Hematopoietic multipotent progenitor cell treated with erythropoietin and hydrocortisone succinate and interleukin-3 and kit ligand, for 8 days (in vitro differentiated cells): ENCODE data around the gene KIF13A.
"Not testable (repeated sequence)": the region's sequence is repeated elsewhere in the genome, so short reads cannot be mapped to it uniquely, and the experiment has no call there.

ENCODE experiments used
- DNase-seq: peaks from one replicate; pipeline ENCODE4 v3.0.0-alpha.2; 2015

KIF13A gene

GRCh38 chr6:17894191-17894590, 93.2 kb downstream of the KIF13A start:
- DNase-seq: no peak

DNA sequence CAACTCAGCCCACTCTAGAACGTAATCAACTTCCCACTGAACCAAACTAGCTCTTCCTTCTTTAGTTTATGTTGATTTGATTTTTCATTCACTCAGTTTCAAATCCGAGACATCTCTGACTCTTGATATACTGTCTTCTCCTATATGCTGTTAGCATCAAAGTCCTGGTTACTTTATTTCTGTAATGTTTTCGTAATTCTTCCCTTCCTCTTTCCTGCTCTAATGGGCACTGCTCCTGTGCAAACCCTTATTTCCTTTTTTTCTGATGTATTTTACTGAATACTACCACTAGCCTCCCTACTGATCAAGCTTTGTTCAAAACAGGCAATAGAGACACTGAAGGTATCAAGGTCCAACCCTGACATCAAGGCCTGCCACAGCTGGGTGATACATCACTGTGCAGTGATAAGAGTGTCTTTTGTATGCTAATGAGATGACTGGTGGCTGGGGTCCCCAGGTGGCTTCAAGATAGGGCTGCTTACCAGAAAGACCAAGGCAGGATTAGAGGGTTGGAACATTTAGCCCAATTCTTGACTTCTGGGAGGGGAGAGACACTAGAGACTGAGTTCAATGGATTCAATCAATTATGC, 95.2 kb downstream of the KIF13A start:
- peak; percentile 76 for DNase-seq

DNA sequence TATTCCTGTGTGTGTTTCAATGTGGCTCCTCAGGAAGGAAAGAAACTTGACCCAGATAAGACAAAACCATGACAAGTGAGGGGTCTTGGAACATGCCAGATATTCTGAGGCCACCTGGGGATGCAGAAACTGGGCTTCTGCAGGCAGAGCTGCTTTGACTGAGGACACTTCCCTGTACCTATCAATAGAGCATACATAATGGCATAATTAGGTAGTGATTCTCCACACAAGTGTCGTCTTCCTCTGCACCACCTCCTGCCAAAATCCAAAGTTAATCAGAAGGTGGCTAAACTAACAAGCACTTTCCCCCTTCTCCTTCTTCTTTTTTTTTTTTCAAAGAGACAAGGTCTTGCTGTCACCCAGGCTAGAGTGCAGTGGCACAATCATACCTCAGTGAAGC, 97.1 kb downstream of the KIF13A start:
- DNase-seq: no peak

DNA sequence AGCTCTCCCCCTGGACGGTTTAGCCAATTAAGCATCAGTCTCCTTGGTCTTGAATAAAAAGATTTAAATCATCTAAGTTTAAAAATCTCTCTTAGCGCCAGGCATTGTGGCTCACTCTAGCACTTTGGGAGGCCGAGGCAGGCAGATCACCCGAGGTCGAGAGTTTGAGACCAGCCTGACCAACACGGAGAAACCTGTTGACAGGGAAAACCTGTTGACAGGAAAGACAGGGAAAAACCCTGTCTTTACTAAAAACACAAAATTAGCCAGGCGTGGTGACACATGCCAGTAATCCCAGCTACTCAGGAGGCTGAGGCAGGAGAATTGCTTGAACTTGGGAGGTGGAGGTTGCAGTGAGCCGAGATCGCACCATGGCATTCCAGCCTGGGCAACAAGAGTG, 97.7 kb downstream of the KIF13A start:
- DNase-seq: not testable (repeated sequence)

GRCh38 chr6:17886891-17887290, 100.5 kb downstream of the KIF13A start:
- DNase-seq: no peak

DNA sequence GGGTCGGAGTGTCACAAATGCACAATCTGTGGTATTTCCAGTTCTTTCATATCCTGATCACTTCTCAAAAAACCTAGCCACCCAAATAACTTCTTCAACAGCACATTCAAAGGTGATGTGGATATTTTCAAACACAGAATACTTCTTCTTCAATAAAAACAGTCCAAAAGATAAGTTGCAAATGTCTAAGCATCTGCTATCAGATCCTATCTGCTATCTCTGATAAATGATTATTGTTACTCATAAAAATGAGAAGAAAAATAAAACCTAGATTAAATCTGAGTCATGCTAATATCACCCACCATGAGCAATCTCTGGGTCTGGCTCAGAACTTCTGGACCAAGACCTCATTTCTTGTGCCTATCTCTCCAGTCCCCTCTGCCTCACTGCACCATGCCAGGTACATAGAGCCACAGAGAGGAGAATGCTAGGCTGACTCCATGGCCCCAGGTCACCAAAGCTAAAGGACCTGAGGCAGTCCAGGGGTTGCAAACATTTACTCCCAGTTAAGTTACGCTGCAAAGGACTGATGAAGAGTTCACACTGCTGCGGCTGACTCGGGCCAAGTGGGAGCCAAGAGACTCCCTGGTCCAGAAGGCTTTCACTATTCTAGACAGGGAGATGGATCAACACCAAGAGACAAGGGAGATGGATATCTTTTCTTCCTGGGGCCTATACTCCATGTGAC, 101.4 kb downstream of the KIF13A start:
- DNase-seq: no peak

- DNase-seq: peak; percentile 57
Observed at GRCh38 chr6:17884498-17885478, 102.6 kb downstream of the KIF13A start.

DNA sequence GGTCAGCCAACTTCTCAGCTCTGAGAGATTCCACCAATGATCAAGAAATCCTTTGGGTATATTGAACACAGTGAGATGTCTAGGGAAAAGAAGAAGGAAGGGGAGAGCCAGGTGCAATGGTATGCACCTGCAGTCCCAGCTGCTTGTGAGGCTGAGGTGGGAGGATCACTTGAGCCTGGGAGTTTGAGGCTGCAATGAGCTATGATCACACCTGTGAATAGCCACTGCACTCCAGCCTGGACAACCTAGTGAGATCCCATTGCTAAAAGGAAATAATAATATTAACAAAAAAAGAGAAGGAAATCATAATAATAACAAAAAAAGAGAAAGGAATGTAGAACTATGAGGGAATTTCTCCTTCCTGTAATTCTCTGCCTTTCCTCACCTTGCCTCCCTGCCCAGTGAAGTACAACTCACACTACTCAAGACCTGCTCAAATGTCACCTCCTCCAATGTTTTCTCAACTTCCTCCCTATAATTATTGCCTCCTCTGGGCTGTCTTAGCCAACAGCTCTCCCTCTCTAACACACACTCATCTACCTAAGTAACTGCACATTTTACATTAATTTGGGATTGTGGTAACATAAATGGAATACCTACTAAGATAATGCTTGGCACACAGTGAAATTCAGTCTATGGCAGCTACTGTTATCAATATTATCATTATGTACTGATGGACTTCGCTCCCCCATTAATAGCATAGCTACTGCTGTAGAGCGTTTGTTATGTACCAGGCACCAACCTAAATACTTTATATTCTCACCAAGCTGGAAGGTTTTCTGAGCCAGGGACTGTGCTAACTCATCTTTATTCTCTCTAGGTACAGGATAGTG, 103.6 kb downstream of the KIF13A start:
- DNase-seq: no peak

DNA sequence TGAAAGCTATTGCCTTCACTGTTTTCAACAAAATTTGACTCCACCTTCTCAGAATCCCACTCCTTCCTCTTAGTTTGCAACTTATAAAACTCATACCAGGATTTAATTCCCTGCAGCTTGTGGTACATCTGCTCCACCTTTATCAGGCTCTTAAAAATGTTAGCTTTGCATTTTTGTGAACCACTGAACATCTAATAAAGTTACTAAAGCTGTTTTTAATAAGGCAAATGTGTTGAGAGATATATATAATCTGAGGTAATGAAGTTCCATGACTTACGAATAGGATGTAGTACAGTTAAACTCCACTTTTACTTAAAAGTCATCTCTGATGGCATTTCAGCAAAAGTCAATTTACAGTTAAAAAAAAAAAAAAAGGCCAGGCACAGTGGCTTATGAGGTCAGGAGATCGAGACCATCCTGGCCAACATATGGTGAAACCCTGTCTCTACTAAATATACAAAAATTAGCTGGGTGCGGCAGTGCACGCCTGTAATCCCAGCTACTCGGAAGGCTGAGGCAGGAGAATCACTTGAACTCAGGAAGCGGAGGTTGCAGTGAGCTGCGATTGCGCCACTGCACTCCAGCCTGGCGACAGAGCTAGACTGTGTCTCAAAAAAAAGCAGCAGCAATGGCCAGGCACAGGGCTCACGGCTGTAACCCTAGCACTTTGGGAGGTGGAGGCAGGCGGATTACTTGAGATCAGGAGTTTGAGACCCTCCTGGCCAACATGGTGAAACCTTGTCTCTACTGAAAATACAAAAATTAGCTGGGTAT, 106.2 kb downstream of the KIF13A start:
- no peak for DNase-seq

- no peak for DNase-seq
Observed at GRCh38 chr6:17879184-17879583, 108.3 kb downstream of the KIF13A start.

DNA sequence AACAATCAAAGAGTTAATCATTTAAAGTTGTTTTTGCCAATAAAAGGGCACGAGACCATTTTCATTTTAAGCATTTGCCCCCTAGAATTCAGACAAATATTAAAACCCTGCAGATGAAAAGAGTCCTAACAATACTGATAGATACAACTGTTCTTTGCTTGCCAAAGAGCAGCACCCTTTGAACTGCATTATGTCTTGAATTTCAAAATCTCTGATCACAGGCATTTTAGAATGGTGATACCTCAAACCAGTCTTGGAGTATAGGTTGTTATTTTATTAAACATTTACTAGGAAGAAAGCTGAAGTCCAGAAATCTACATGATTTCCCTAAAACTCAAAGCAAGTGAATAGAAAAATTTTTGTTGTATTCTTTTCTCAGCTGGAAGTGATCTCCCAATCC, 108.7 kb downstream of the KIF13A start:
- no peak for DNase-seq

GRCh38 chr6:17877895-17878440, 109.5 kb downstream of the KIF13A start:
- no peak for DNase-seq

DNA sequence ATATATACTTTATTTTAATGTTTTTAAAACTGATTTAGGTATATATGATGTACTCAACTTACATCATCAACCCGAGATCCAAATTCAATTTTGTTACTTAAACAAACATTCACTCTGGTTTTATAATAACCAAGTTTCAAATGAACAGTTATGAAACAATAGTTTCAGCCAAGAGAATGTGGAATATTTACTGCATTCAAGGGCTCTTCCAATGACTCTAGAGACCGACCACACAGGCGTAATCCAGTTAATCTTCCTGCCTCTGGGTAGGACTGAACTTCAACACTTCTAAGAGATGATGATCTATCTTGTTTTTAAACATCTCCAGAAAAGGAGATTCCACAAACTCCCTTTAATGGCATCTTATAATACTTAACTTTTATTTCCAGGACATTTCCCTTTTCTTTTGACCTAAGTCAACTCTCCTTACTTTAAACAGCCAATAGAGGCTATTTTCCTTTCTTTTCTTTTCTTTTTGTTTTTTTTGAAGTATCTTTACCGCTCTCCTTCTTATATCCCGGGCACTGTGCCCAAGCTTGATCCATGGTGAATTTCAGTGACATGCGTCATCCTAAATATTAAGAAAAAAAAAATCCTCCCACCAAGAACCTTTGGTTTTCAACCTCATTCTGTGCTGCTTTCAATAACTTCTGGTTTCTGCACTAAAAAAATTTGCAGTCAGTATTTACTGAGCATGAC, 110.1 kb downstream of the KIF13A start:
- no peak for DNase-seq

GRCh38 chr6:17874753-17875152, 112.7 kb downstream of the KIF13A start:
- DNase-seq: no peak

- no peak for DNase-seq
Observed at GRCh38 chr6:17872908-17873307, 114.5 kb downstream of the KIF13A start.

GRCh38 chr6:17871836-17872235, 115.6 kb downstream of the KIF13A start:
- no peak for DNase-seq

DNA sequence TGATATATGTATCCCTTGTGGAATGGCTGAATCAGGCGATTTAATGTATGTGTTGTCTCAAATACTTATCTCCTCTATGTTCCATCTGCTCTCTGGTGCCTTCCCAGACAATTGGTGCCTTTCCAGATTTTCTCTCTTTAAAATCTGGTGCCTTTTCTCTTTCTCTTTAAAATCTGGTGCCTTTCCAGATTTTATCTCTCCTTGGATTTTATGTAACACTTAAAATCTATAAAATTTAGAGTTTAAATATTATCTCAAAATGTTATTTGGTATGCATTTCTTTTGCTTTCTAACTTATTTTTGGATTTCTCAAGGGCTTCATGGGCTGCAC, 116.3 kb downstream of the KIF13A start:
- no peak for DNase-seq

DNA sequence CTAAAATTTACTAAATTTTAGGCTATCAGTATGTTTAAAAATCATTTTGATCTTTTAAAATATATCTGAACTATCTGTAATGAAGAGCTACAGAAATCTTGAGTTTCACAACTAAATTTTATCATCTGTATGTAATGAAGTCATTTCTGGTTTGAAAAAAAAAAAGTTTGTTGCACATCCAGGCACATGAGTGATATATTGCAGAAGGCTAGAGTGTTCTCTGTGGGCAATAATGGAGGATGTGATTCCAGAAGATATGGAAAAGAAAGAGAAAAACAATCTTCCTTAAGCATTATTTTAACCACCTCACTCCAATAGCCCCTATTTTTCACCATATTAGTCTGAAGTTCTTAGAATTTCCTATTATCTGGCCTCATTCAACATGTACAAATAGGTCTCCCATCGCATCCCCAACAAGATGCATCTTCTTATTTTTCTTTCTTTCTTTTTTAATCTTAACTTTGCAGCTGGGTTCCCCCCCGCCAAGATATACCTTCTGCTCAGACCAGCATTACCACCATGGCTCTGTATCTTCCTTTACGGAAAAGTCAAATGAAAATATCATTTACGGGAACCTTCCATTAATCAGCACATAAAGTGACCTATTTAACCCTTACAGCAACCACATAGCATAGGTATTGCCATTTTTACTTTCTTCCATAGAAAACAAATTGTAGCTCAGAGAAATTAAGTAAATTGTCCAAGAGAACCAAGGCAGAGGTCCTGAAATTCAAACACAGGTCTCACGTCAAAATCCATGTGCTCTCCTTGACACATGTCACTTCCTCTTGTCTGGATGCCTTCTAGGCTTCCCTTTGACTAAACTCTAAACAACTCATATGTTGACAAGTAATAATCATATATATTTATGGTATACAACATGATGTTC, 116.9 kb downstream of the KIF13A start:
- peak; percentile 54 for DNase-seq

DNA sequence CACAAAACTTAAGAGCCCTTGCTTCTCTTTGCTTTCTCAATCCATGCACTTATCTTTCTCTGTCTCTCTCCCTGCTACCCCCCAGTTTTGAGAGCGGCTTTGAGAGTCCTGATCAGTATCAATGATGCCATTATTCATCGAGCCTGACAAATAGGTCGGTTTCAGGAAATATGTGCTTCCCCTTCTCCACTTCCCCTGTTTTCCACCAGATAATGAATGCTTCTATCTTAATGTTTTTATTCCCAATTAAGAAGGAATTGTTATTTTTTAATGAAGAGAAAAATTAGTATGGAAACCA, 117.7 kb downstream of the KIF13A start:
- DNase-seq: no peak

GRCh38 chr6:17869010-17869752, 118.3 kb downstream of the KIF13A start:
- DNase-seq: peak; percentile 46
